WI38 (cell line): ENCODE results near the gene ANKRD55.
"Not testable (repeated sequence)": the region's sequence is repeated elsewhere in the genome, so short reads cannot be mapped to it uniquely, and the experiment has no call there.

Experiments used
- H3K4me3 ChIP-seq: 2 replicates; pipeline ENCODE4 v1.5.1; 2011; ENCODE audit warnings: low read depth, mild to moderate bottlenecking, control low read depth, low read length
- TF ChIP-seq, protein P1 (sequence below): IDR thresholded peaks from 2 replicates; pipeline ENCODE4 v1.5.1; 2012; ENCODE audit warnings: low read depth, mild to moderate bottlenecking, control low read depth, low read length

Gene ANKRD55

DNA sequence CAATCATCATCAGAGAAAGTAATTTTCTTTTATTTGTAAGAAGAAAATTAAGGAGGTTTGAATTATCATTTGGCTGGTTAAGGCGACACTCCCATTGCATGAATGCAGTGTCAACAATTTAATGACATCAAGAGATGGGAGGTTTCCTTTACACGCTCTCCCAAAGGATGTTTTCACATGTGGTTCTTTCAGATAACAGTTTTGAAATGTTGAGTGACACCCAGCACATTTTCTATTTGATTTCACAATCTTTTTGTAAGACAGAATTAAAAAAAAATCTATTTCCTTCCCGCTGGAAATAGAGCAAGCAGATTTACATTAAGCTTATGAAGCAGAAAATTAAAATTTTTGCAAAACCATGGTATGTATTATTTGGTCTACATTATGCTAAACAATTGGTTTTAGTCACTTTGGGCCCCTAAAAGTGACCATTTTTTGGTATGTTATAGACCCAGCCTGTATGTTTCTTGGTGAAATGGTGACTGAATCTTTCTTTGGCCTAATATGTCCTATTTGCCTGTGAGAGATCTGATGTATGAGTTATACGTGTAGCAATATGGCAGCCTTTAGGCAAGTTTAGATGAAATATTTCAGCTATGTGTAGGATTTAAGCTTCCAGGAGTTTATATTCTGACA, 18.9 kb upstream of the ANKRD55 start:
- no peak overlapping the region for H3K4me3 ChIP-seq
- TF ChIP-seq, protein P1, sequence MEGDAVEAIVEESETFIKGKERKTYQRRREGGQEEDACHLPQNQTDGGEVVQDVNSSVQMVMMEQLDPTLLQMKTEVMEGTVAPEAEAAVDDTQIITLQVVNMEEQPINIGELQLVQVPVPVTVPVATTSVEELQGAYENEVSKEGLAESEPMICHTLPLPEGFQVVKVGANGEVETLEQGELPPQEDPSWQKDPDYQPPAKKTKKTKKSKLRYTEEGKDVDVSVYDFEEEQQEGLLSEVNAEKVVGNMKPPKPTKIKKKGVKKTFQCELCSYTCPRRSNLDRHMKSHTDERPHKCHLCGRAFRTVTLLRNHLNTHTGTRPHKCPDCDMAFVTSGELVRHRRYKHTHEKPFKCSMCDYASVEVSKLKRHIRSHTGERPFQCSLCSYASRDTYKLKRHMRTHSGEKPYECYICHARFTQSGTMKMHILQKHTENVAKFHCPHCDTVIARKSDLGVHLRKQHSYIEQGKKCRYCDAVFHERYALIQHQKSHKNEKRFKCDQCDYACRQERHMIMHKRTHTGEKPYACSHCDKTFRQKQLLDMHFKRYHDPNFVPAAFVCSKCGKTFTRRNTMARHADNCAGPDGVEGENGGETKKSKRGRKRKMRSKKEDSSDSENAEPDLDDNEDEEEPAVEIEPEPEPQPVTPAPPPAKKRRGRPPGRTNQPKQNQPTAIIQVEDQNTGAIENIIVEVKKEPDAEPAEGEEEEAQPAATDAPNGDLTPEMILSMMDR, result no peak

DNA sequence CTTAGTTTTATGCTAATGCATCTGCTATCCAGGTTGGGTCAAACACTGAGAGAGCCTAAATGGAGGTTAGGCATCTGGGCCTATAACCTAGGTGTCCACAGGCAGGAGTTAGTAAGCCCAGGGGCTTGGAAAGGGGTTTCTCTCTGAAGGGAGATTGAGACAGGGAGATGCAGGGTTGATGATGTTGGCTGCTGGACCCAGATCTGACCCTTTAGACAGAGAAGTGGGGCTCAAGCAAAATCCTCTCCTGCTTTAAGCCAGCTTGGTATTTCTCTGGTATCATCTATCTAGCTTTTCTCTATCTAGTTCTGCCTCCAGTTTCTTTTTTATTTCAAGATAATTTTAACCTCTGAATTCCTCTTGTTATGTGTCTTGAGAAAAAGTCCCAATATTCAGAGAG, 18.3 kb upstream of the ANKRD55 start:
- TF ChIP-seq, protein P1, result no peak
- H3K4me3 ChIP-seq, result no peak overlapping the region

DNA sequence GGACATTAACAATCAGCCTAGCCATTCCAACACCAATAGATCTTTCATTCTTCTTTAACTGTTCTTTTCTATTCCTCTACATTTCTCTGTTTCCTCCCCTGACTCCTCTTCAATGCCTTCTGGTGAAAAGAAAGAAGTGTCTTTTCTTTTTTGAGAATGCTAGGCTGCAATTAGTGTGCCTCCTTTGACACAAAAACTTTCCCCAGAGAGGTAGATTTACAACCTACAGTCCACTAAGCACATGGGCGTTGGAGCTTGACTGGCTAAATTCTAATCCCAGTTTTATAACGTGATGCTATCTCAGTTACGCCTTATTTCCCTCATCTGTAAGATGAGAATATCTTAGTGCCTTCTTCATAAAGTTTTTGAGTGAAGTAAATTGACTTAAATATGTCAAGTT, 16.9 kb upstream of the ANKRD55 start:
- no peak overlapping the region for H3K4me3 ChIP-seq
- TF ChIP-seq, protein P1, result no peak

DNA sequence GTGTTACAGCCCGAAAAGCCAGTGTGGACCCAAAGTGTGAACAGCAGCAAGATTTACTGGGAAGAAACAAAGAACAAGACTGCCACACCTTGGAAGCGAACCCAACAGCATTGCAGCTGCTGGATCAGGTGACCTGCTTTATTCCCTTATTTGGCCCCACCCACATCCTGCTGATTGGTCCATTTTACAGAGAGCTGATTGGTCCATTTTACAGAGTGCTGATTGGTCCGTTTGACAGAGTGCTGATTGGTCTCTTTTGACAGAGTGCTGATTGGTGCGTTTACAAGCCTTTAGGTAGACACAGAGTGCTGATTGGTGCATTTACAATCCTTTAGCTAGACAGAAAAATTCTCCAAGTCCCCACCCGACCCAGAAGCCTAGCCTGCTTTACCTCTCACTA, 16.0 kb upstream of the ANKRD55 start:
- H3K4me3 ChIP-seq, result not testable (repeated sequence)

DNA sequence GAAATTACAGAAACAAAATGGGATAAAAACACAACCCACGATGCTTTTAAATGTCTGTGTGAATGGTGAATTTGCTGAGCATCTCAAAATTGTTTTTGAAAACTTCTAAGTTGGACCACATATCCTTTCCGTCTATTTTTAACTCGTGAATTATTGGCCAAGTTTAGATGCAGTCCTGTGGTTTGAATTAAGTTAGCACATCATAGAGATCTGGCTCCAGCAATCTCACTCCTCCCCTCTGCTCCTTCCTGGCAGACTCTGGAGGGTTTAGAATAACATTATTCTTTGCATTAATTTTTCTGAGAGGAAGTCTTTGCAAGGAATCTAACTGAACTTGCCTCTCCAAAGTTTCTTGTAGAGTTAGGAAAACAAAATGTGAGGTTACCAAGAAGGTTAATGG, 14.5 kb upstream of the ANKRD55 start:
- no peak overlapping the region for H3K4me3 ChIP-seq
- TF ChIP-seq, protein P1, result no peak

DNA sequence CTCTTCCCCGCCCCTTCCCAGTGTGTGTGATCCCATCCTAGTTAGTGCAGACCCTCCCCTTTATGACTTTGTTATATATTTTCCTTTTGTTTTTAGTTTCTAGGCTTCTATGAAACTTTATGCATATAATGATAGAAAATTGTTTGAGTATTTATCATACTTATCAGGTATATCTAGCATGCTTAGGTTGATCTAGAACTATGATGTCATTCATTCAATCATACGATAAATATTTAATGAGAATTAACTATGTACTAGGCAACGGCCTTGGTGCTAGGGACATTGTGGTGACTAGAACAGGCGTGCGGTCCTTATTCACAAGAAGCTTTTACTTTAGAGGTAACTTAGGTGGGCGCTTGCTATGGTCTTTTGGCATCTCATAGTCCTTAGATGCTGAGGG, 13.6 kb upstream of the ANKRD55 start:
- TF ChIP-seq, protein P1, result no peak
- no peak overlapping the region for H3K4me3 ChIP-seq

DNA sequence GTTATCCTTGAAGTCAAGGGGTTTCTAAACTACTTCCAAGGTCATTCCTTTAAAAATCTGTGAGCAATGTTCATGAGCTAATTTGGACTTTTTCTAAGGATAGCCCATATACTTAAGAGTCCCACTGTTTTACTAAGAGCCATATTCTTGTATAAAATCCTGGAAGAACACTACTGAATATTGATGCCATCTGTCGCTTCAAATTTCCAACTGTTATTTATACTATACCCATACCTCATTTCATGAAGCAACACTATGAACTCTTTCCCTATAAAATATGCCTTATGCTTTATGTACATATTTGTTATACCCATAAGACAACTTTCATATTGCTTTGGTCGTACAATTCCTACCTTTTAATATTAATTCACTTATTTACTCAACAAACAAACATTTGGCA, 12.4 kb upstream of the ANKRD55 start:
- TF ChIP-seq, protein P1, result no peak
- H3K4me3 ChIP-seq, result no peak overlapping the region

DNA sequence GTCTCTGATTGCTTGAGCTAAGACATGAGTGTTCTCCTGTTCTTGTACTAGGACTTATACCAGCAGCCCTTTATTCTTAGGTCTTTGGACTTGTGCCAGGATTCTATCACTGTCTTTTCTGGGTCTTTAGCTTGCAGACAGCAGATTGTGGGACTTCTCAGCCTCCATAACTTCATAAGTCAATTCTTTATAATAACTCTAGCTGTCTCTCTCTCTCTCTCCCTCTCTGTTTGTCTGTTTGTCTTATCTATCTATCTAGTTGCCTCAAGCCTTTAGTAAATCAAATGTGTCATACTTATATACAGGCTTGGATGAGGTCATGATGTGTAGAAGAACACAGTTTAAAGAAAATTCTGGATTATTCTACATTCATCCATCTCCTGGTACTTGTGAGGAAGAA, 11.5 kb upstream of the ANKRD55 start:
- no peak overlapping the region for H3K4me3 ChIP-seq
- TF ChIP-seq, protein P1, result no peak

DNA sequence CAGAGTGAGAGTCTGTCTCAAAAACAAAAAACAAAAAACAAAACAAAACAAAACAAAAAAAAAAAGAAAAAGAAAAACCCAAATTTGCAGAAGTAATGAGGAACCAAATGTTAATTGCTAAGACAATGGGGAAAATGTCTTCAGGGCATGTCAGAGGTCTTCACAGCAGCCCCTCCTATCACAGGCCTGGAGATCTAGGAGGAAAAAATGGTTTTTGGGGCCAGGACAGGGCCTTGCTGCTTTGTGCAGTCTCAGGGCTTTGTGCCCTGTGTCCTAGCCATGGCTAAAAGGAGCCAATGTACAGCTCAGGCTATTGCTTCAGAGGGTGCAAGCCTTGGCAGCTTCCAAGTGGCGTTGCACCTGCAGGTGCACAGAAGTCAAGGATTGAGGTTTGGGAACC, 9.1 kb upstream of the ANKRD55 start:
- H3K4me3 ChIP-seq, result not testable (repeated sequence)
